Glutamatergic neuron (in vitro differentiated cells): Measurements from ENCODE around the gene RNGTT. TPM values are rescaled to one million over a fixed set of nuclear protein-coding genes. Genes with fewer than 3 reads are reported as not detected.

Experiments used
- DNase-seq: peaks from one replicate; pipeline ENCODE4 v3.0.0; 2022
- H3K27ac Mint-ChIP-seq: one replicate; pipeline ENCODE4 v1.8.0; 2020; ENCODE audit warnings: mild to moderate bottlenecking, mixed read lengths, inconsistent platforms; ENCODE audit not compliant: unreplicated experiment
- H3K27me3 Mint-ChIP-seq: one replicate; pipeline ENCODE4 v1.8.0; 2020; ENCODE audit warnings: mild to moderate bottlenecking, moderate library complexity, mixed read lengths, inconsistent platforms; ENCODE audit not compliant: unreplicated experiment
- H3K36me3 Mint-ChIP-seq: one replicate; pipeline ENCODE4 v1.8.0; 2020; ENCODE audit warnings: mild to moderate bottlenecking, mixed read lengths, inconsistent platforms; ENCODE audit not compliant: unreplicated experiment
- H3K4me1 Mint-ChIP-seq: one replicate; pipeline ENCODE4 v1.8.0; 2020; ENCODE audit warnings: mild to moderate bottlenecking, low read depth, mixed read lengths, inconsistent platforms; ENCODE audit not compliant: unreplicated experiment
- H3K4me3 Mint-ChIP-seq: one replicate; pipeline ENCODE4 v1.8.0; 2020; ENCODE audit warnings: mild to moderate bottlenecking, mixed read lengths, inconsistent platforms; ENCODE audit not compliant: unreplicated experiment
- H3K9me3 Mint-ChIP-seq: one replicate; pipeline ENCODE4 v1.8.0; 2020; ENCODE audit warnings: mild to moderate bottlenecking, moderate library complexity, mixed read lengths, inconsistent platforms; ENCODE audit not compliant: unreplicated experiment
- CTCF ChIP-seq: fragments of 200-600 bp; sonication (generic); IDR thresholded peaks from one replicate; pipeline ENCODE4 v1.5.0; 2021; ENCODE audit not compliant: partially characterized antibody, unreplicated experiment
- total RNA-seq: library from RNA; stranded (reverse); fragmentation: NEBNext Ultra II Directional; extraction: Animal tissue kit (Norgen Biotek cat#: 25700); gene quantifications from one replicate; pipeline ENCODE4 v1.2.1, GENCODE V29; 2021; ENCODE audit not compliant: unreplicated experiment

Gene RNGTT
- total RNA-seq, 1 donor from 2014 or later: 23.9 TPM

GRCh38 chr6:88612631-88613030, 350.8 kb downstream of the RNGTT start:
- no peak for DNase-seq
- peak overlapping the region; percentile 85 for H3K27ac Mint-ChIP-seq
- TF ChIP-seq CTCF: no peak
- peaks cover 34% of the 10 kb centered on the region for H3K4me1 Mint-ChIP-seq
- no peak overlapping the region for H3K4me3 Mint-ChIP-seq
- peaks cover 5% of the 10 kb centered on the region for H3K9me3 Mint-ChIP-seq
- H3K36me3 Mint-ChIP-seq: no peaks in the 10 kb centered on the region
- peaks cover 5% of the 10 kb centered on the region for H3K27me3 Mint-ChIP-seq

DNA sequence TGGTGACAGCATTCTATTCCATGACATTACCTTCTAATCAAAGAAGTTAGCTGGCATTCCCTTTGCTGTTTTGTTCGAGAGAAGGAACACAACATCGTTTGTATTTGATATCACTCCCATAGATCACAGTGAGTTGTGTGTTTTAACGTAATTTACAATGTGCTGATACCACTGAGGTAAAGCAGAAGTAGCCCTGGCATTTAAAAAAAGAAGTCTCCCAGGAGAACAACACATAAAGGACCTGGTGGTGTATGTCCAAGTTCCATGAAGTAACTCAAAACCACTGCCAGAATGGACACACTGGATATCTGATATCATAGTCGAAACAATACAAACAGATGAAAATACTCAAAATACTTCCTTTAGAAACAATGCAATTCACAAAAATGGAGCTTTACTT, 351.7 kb downstream of the RNGTT start:
- DNase-seq: no peak
- TF ChIP-seq CTCF: no peak
- Mint-ChIP-seq H3K4me3 (no peak overlapping the region), H3K36me3 (no peaks in the 10 kb centered on the region), H3K4me1 (peaks cover 34% of the 10 kb centered on the region), H3K27ac (peak overlapping the region; percentile 62), H3K27me3 (peaks cover 4% of the 10 kb centered on the region), H3K9me3 (peaks cover 5% of the 10 kb centered on the region)

GRCh38 chr6:88609983-88610382, 353.4 kb downstream of the RNGTT start:
- peaks cover 3% of the 10 kb centered on the region for H3K27me3 Mint-ChIP-seq
- H3K4me1 Mint-ChIP-seq: peaks cover 34% of the 10 kb centered on the region
- no peak for TF ChIP-seq CTCF
- no peak overlapping the region for H3K4me3 Mint-ChIP-seq
- DNase-seq: no peak
- H3K9me3 Mint-ChIP-seq: peaks cover 5% of the 10 kb centered on the region
- no peak overlapping the region for H3K27ac Mint-ChIP-seq
- no peaks in the 10 kb centered on the region for H3K36me3 Mint-ChIP-seq

- Mint-ChIP-seq H3K27ac (no peak overlapping the region), H3K9me3 (no peaks in the 10 kb centered on the region), H3K4me1 (peaks cover 9% of the 10 kb centered on the region), H3K4me3 (no peak overlapping the region), H3K36me3 (no peaks in the 10 kb centered on the region), H3K27me3 (peaks cover 1% of the 10 kb centered on the region)
- DNase-seq: no peak
- no peak for TF ChIP-seq CTCF
Observed at GRCh38 chr6:88605271-88605670, 358.1 kb downstream of the RNGTT start.

GRCh38 chr6:88599571-88599970, 363.8 kb downstream of the RNGTT start:
- Mint-ChIP-seq H3K4me3 (no peak overlapping the region), H3K27me3 (peaks cover 1% of the 10 kb centered on the region), H3K9me3 (peaks cover 7% of the 10 kb centered on the region), H3K36me3 (peaks cover 4% of the 10 kb centered on the region), H3K27ac (no peak overlapping the region), H3K4me1 (no peaks in the 10 kb centered on the region)
- no peak for DNase-seq
- TF ChIP-seq CTCF: no peak
